HG03575 (cell line): Measurements from ENCODE around the gene C14orf93.

ENCODE experiments used
- ATAC-seq: cut with Tn5 transposase; IDR thresholded peaks from one replicate; pipeline ENCODE4 v1.9.1; 2021; ENCODE audit not compliant: unreplicated experiment, insufficient number of reproducible peaks, low FRiP score; ENCODE audit errors: extremely low read depth

The C14orf93 gene

DNA sequence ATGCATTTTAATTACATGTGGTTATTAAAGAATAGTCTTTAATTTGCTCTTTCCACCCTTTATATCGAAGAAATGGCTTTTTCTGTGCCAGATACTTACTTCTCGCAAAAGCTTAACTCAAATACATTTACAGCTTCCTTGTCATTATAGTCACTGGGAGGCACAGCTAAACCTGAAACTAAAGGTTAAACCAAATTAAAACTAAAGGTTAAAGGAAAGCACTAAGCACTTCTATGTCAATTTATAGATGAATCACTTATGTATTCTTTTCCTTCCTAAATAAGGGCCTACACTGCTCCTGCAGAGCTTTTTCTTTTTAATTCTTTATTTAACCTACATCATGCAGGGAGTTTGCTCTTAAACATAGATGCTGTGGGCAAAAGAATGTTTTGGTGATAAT lies 9.1 kb downstream of the C14orf93 start:
- no peak for ATAC-seq

DNA sequence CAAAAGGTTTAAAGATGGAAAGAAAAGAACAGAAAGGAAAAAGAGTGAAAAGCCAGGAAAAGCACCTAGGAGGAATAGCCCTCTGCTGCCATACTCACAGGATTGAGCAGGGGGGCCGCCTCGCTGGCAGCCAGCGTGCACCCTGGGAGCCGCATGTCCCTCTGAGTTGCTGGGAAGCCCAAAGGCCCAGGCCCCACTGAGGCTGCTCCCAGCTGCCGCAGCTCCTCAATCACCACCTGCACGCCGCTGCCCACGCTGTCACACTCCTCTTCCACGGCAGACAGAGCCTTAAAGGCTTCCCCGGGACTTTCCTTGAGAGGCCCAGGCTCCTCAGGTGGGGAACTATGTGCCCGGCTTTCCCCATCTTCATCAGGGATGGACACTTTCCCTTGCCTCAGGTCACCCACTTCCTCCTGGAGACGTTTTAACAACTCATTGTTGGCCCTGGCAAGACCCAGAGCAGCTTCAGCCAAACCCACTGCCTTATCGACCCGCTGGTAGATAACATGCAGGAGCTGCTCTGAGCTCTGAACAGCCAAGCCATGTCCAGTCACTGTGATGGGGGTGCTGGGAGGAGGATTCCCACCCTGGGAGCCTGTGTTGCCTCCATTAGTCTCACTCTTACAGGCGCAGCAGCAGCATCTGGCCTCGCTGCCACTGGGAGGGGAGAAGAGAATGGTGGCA lies 11.5 kb downstream of the C14orf93 start:
- ATAC-seq: no peak

DNA sequence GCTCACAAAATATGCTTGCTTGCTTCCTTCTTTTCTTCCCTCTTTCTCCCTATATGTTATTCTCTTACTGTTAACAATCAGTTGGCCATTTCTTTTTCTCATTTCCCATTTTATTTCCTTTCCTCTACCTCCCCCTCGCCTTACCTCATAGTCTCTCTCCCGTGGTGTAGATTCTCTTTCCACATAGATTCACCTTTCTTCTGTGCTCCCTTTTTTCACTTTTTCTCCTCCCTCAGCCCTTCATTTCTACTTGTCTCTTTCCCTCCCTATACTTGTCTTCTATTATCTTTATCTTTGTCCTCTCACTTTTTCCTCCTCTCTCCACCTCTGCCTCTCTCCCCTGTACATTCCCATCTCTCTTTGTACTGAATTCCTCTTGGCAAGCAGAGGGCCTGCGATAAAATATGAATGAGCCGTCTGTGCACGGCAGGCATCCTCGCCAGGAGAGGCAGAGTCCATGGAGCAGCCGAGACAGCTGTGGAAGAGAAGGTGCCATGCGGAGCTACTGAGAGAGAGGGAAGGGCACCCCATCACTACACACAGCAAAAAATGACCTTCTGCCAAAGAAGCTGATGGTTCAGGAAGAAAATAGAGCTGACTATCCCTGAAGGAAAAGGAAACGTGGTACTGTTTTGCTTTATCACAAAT lies 12.1 kb downstream of the C14orf93 start:
- ATAC-seq: no peak

DNA sequence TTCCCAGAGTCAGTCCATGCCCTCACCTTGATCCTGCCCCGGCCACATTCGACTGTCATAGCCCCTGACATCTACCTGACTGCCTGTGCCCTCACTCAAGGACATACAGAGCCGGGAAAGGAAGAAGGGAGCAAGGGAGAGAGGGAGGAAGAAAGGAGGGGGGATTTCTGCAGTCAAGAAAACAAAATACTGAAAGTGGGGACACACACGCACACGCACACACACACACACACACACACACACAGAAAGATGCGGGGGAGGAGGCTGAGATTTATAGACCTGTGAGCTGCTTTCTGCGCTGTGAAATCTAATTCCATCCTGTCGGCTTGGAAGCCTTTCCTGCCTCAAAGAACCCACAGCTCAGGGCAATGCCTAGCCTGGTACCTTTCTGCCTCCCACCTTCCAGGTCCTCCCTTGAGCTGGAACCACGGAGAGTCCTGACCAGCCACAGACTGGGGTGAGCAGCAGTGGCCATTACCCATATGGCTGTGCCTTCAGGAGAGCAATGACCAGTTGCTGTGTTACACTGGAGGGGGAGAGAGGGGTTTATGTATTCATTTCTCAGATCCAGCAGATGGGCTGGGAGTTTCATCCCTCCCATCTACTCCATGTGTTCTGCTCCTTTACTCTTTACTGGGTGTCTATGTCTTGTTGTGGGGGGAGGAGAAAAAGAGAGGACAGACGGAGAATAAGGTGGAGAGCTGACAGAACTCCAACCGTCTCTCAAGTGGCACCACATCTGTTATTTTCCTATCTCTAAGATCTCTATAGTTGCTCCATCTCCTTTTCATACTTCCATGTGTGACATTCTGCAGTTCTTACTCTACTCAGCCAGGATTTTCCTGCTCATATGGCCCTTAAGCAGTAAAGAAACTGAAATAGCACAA lies 12.9 kb downstream of the C14orf93 start:
- no peak for ATAC-seq

DNA sequence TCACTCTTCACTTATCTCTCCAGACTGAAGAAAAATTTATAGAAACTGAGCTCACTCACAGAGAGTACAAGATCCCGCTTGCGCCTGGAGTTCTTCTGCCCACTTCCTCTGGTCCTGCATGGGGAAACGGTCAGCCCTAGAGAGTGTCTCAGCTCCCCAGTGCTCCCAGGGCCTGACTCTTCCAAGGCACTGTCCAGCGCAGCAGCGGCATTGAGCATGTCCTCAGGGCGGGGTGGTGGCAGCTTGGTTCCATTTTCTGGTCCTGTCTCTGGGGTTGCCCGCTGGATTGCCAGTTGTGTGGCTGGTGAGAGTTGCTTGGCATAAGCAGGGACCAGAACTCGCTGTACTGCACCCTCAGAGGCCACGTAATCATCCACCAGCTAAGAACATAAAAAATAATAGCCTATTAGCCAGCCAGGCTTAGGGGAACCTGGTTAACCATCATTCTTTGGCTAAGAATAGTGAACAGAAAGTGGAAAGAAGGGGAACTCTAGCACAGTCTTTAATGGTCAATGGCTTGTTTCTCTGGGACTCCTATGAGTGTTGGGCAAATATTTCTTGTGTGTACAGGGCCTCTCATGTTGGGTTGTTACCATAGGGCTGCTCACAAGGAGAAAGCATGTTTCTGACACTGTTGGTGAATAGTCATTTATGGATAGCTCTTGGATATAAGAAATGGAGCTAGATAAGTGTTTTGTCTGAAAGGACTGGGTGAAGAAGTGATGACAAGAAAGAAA lies 13.9 kb downstream of the C14orf93 start:
- no peak for ATAC-seq

DNA sequence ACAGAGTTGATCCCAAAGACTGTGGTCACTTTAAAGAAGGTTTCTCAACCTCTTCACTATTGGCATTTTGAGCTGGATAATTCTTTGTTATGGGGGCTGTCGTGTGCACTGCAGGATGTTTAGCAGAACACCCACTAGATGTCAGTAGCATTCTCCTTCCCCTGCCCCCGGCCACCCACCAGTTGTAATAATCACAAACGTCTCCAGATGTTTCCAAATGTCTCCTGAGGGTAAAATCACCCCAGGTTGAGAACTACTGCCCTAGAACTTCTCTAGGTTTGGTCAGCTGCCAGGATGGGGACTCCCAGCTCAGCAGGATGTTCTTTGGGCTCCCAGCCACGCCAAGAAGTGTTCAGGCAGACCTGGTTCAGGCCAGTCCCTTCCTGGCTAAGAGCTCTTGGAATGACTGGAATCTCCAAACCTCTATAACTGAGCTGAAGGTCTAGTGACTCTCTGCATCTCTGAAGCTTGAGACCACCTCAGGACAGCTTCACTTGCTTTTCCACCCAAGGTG lies 15.1 kb downstream of the C14orf93 start:
- ATAC-seq: no peak

DNA sequence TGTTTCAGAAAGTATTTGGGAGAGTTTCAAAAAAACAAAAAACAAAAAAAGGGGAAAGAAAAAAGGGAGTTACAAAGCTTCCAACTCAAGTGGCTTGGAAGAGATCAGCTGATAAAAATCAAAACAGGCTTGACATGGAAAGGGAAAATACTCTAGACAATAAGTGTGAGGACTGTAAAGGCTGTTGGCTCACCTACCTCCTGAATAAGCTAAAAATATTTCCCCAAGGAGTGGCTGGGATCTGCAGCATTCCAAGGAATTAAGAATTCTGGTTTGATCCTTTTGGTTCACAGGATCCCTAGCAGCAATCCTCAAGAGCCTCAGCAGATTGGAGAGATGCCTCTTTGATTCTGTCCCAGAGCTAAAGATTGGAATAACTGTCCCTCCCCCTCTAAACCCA lies 16.4 kb downstream of the C14orf93 start:
- no peak for ATAC-seq

DNA sequence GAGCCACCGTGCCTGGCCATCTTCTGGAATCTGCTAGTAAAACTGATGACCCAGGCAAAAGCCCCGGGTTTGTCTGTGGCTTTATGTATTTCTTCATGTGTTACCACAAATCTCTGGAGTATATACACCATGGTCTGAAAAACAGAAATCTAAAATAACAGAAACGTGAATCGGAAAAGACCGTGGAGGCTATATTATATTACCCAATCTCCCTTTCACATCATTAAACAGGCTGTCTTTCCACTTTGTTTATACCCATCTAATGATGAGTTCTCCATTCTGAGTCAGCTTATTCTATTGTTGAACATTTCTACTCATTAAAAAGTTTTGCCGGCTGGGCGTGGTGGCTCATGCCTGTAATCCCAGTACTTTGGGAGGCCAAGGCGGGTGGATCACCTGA lies 18.1 kb downstream of the C14orf93 start:
- ATAC-seq: no peak

DNA sequence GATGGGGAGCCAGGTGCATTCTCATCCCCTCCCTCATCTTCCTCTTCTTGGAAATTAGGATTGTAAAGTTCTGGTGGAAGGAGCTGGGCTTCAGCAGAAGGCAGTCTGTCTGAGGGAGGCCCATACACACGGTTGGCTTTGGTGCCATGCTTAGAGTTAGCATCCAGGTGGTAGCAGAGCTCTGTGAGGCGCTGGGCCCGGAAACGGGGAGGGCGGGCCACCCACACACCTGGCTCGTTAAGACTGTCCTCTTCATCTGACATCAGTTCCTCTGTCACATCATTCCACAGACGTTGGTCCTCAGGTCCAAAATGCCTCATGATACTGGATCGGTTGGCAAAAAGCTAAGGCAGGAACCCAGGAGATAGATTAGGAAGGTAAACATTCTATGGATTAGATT lies 22.7 kb downstream of the C14orf93 start:
- ATAC-seq: no peak

DNA sequence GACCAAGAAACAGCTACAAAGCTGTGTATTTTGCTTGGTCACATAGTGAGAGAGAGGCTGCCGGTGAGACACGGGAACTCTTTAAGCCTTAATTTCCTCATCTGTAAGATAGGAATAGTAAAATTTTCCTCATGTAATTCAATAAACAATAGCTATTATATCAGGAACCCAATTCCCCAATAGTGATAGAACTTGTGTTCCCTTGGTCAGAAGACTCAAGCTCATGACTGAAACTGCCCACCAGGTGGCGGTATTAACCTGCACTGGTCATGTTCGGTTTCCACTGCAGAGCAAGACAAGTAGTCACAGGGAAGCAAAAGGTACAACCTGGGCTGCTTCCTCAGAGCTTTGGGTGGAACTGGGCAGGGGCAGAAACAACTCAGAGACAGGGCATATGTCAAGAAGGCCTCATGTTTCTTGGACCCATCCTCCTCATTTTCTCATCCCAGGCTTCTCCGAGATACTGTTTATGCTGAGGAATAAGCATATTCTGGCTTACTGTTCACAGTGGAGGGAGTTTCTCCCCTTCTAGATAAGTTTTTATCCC lies 23.4 kb downstream of the C14orf93 start:
- no peak for ATAC-seq

DNA sequence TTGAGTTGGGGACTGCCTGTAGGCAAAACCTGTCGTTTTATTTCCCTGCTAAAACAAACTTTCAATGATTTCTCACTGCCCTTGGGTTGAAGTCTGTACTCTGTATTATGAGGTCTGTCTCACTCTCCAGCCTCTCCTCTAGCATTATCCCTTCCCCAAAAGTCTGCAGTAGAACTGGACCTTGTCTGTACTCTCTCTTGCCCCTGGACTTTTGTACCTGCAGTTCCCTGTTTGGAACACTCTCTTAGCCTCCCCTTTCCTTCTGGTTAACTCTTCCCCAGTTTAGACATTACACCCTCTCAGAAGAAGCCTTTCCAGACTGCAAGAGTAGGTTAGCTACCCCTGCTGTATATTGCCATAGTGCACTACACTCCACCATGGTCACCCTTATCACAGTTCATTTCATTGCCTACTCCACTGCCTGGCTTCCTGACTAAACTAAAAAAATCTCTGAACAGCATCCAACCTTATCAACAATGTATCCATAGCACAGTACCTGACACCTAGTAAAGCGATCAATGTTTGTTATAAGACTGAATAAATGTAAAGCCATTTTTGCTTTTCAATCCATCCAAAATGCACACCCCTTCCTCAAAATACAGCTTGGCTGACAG lies 23.9 kb downstream of the C14orf93 start:
- no peak for ATAC-seq

DNA sequence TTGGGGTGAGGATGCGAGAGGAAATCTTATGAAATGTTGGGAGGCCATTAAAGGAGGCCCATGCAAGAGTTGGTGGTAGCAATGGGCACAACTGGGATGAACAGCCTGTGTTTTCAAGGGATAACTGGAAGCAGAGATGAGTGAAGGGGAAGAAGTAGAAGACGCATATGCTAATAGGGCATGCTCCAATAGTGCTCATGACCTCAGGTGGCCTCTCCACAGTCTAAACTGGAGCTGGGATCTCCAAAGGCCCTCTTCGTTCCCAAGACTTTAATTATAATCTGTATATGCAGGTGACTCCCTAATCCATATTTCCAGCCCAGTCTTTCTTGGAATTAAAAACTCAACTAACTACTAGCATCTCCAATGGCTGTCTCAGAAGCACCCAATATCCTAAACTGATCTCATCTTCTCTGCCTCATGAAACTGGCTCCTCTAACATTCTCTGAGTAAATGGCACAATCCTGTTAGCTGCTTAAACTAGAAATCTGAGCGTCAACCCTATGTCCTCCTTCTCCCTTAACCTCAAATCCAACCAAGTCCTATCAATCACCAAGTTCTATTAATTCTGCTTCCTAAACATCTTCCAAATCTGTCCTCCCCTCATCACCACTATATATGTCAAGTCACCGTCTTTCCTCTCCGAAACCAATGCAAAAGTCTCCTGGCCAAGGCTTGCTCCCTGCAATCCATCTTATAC lies 24.8 kb downstream of the C14orf93 start:
- no peak for ATAC-seq

DNA sequence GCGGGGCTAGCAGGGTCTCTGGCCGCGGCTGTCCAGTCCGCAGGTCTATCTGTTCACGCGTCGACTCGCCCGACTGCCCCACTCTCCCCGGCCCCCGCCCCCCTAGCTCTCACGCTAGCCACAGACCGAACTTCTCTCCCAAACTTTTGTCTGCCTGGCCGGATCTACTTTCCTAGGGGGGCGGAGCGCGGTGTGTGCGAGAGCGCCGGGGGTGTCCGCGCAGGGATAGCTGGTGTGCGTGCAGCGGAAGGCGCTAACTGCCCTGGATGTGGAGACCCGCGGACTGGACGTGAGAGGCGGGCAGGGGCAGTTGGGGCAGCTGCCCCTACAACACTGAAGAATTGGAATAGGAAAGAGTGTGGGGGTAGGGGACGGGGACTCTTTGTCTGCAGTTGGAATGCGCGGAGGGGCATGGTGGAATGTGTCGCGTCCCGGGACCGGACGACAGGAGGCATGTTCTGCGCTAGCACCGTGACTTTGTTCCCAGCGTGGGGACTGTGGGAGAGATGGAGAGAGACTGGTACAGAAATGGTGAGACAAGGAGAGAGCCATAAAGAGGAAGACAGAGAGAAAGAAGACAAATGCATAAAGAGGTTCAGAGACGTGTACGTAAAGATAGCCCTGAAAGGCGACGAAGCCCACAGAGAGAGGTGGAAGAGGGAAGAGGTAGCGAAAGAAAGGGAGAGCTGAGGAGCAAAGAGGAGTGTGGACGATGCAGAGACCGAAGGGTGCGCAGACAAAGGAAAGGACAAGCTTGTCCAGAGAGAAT lies 27.3 kb downstream of the C14orf93 start, which contains the start of gene AJUBA:
TSS of gene AJUBA (minus strand) at position 75 of the 769 bp plus-strand sequence. CDS start 285 bp downstream, outside the sequence.
- ATAC-seq: no peak

DNA sequence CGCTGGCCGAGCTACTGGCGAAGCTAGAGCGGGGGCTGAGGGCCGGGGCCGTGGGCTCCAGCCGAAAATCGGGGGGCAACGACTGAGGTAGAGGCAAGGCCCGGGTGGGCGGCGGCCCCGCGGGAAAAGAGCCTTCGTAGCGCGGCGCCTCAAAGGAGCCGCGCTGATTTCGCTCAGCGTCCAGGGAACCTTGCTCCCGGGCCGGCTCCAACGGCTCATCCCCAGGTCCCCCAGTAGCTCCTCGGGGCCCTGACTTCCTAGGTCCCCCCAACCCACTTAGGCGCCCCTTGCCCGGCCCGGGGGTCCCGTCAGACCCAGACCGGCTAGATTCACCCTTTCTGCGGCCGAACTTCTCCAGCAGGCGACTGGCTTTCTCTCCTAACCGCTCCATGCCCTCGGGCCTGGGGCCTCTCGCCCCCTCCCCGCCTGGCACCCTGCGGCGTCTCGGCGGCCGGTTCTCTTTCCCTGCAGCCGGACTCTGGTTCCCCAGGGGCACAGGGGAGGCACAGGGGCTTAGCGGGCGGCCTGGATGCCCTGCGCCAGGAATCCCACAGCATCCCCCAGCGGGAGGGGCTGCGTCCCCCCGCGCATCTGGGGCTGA lies 28.0 kb downstream of the C14orf93 start:
- ATAC-seq: no peak

DNA sequence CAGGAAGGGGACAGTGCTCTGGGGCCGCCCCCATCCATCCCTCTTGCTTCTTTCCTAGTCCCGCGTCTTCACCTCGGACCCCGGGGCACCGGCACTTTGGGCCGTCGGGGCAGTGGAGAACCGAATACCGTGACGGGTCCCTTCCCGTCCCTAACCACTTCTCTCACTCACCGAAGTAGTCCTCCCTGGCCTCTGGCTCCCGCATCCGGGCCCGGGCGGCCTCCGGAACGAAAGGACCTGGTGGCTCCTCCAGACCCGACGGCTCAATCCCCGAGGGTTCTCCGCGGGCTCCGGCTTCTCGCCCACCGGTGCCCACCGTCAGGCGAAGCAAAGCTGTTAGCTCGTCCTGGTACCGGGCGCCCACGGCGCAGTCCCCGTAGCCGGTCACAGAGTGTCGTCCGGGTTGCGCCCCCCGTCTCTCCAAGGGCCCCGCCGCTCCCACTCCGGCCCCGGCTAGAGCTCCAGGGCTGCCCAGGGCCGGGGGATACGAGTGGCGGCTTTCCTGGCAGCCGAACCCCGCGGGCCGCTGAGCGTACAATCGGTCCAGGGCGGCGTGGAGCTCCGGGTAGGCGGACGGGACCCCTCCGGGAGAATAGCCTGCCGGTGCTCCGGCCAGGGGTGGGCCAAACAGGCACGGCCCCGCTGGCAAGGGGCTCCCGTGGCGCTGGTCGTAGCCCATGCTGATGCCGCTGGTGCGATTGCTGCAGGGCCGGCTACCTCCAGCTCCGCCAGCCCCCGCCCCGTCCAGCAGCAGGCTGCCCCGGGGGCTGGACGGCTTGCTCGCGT lies 28.7 kb downstream of the C14orf93 start:
- no peak for ATAC-seq

DNA sequence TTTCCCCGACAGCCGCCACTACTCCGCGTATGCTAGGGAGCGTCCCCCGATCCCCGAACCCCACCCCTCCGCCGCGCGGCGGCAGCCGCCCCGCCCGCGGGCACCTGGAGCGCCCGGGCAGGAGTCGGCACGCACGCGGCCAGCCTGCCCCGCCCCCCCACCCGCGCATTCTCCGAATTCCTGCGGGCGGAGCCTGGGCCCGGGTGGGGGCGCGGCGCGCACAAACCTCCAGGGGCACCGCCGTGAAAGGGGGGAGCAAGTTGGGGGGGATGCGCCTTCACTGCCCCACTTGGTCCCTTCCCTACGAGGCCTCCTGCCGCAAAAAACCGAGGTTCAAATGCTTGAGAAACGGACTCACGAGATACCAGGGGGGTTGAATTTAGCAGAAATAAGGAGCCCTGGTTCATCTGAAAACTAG lies 29.3 kb downstream of the C14orf93 start:
- ATAC-seq: no peak
